ENCODE data around the gene EPOP. TPM values are rescaled to one million over a fixed set of nuclear protein-coding genes. Genes with fewer than 3 reads are reported as not detected.

The EPOP gene
- 1 to 10 TPM; 3.2 to 5.0 TPM for total RNA-seq
- 13.5 TPM for polyA plus RNA-seq (2013, experiment 1 of 2)
- polyA plus RNA-seq (2013, experiment 2 of 2): 12.8 TPM
- long read RNA-seq, experiment 1, partial matches to known transcripts: 0 of 1 reads
- long read RNA-seq, experiment 1, other reads (novel, unspliced or antisense): 0 of 1 reads
- long read RNA-seq, experiment 2, partial matches to known transcripts: 0 of 2 reads
- long read RNA-seq, experiment 2, other reads (novel, unspliced or antisense): 0 of 2 reads
- long read RNA-seq, experiment 3, partial matches to known transcripts: 0 of 2 reads
- long read RNA-seq, experiment 3, other reads (novel, unspliced or antisense): 0 of 2 reads
- long read RNA-seq, experiment 4: 0 reads

- Mint-ChIP-seq H3K27ac (no peak within 1 kb of the TSS), H3K36me3 (ENCODE audit: low read depth) (no peaks in the 10 kb centered on the region), H3K9me3 (no peaks in the 10 kb centered on the region), H3K4me3 (peak within 1 kb of the TSS; percentile 40), H3K4me1 (peaks cover 10% of the 10 kb centered on the region), H3K27me3 (ENCODE audit: insufficient read depth) (peaks cover 63% of the 10 kb centered on the region)
- peak within 1 kb of the TSS; percentile 75 for H3K4me3 ChIP-seq (ENCODE audit: low read length)
- TF ChIP-seq CTCF (conservative IDR thresholded peaks at IDR 0.05): no peak
- no peak within 1 kb of the TSS for H3K27ac ChIP-seq (ENCODE audit: low read depth, low read length)
- H3K36me3 ChIP-seq (ENCODE audit: control insufficient read depth, insufficient read depth, low read length): no peaks in the 10 kb centered on the region
- DNase-seq: peak; percentile 96
- H3K9ac ChIP-seq (ENCODE audit: extremely low read depth, low read length, poor library complexity, severe bottlenecking): peak within 1 kb of the TSS; percentile 51
- H3K27me3 ChIP-seq (ENCODE audit: control insufficient read depth, insufficient read depth, low read length, poor library complexity, severe bottlenecking): peaks cover 57% of the 10 kb centered on the region
- H3K9me3 ChIP-seq (ENCODE audit: control insufficient read depth, low read length): no peaks in the 10 kb centered on the region
- 5 to 26% methylated on average over 11 to 80 of the region's 80 CpGs for WGBS, 2 experiments (ENCODE audit: insufficient coverage in 1 of 2, insufficient read length in 1 of 2)
- H3K4me1 ChIP-seq (ENCODE audit: control insufficient read depth, insufficient read depth, low read length): peaks cover 17% of the 10 kb centered on the region
Observed at GRCh38 chr17:38674749-38675615, at the start of gene EPOP. EPOP (minus strand) TSS chr17:38674957; CDS start chr17:38674495, 462 bp downstream.

- WGBS, 2 experiments (ENCODE audit: insufficient coverage in 1 of 2, insufficient read length in 1 of 2): 94% methylated on average over 16 of the region's 16 CpGs; no CpG with 5 or more reads in 1 of the 2 experiments
- no peak overlapping the region for H3K4me3 ChIP-seq (ENCODE audit: low read length)
- H3K4me1 ChIP-seq (ENCODE audit: control insufficient read depth, insufficient read depth, low read length): no peaks in the 10 kb centered on the region
- no peaks in the 10 kb centered on the region for H3K9me3 ChIP-seq (ENCODE audit: control insufficient read depth, low read length)
- H3K36me3 ChIP-seq (ENCODE audit: control insufficient read depth, insufficient read depth, low read length): peaks cover 56% of the 10 kb centered on the region
- Mint-ChIP-seq H3K36me3 (ENCODE audit: low read depth) (peaks cover 49% of the 10 kb centered on the region), H3K4me1 (peaks cover 2% of the 10 kb centered on the region), H3K9me3 (no peaks in the 10 kb centered on the region), H3K27ac (no peak overlapping the region), H3K27me3 (ENCODE audit: insufficient read depth) (peaks cover 3% of the 10 kb centered on the region), H3K4me3 (no peak overlapping the region)
- no peaks in the 10 kb centered on the region for H3K27me3 ChIP-seq (ENCODE audit: control insufficient read depth, insufficient read depth, low read length, poor library complexity, severe bottlenecking)
- no peak for DNase-seq
- H3K27ac ChIP-seq (ENCODE audit: low read depth, low read length): no peak overlapping the region
- no peak overlapping the region for H3K9ac ChIP-seq (ENCODE audit: extremely low read depth, low read length, poor library complexity, severe bottlenecking)
- no peak for TF ChIP-seq CTCF (conservative IDR thresholded peaks at IDR 0.05)
Observed at GRCh38 chr17:38721802-38722201, 47.0 kb upstream of the EPOP start.

GRCh38 chr17:38720941-38721340 lies 46.2 kb upstream of the EPOP start:
- Histone ChIP-seq H3K4me1 (ENCODE audit: control insufficient read depth, insufficient read depth, low read length) (no peaks in the 10 kb centered on the region), H3K27ac (ENCODE audit: low read depth, low read length) (no peak overlapping the region), H3K9me3 (ENCODE audit: control insufficient read depth, low read length) (no peaks in the 10 kb centered on the region), H3K4me3 (ENCODE audit: low read length) (no peak overlapping the region), H3K36me3 (ENCODE audit: control insufficient read depth, insufficient read depth, low read length) (peaks cover 62% of the 10 kb centered on the region), H3K9ac (ENCODE audit: extremely low read depth, low read length, poor library complexity, severe bottlenecking) (no peak overlapping the region), H3K27me3 (ENCODE audit: control insufficient read depth, insufficient read depth, low read length, poor library complexity, severe bottlenecking) (no peaks in the 10 kb centered on the region)
- 93 to 94% methylated on average over 6 of the region's 6 CpGs for WGBS, 2 experiments (ENCODE audit: insufficient coverage in 1 of 2, insufficient read length in 1 of 2)
- Mint-ChIP-seq H3K9me3 (no peaks in the 10 kb centered on the region), H3K27me3 (ENCODE audit: insufficient read depth) (peaks cover 3% of the 10 kb centered on the region), H3K4me3 (no peak overlapping the region), H3K36me3 (ENCODE audit: low read depth) (peaks cover 52% of the 10 kb centered on the region), H3K27ac (no peak overlapping the region), H3K4me1 (peaks cover 2% of the 10 kb centered on the region)
- no peak for DNase-seq
- TF ChIP-seq CTCF (conservative IDR thresholded peaks at IDR 0.05): no peak

All from endodermal cell (in vitro differentiated cells).